ENCODE measurements around the gene SLC29A1.
A peak's percentile ranks its signal among the peaks of the same experiment; 100 is the strongest.
"Not testable (repeated sequence)": the region's sequence is repeated elsewhere in the genome, so short reads cannot be mapped to it uniquely, and the experiment has no call there.

Gene SLC29A1

GRCh38 chr6:44230034-44230675 lies 6.8 kb downstream of the SLC29A1 start:
- no peak overlapping the region for H3K27ac ChIP-seq (ENCODE audit: low read depth, low read length)
- no peaks in the 10 kb centered on the region for H3K27me3 ChIP-seq (ENCODE audit: insufficient read depth, low read length)
- H3K4me3 ChIP-seq (ENCODE audit: low read depth, low read length): no peak overlapping the region
- H3K4me1 ChIP-seq (ENCODE audit: control insufficient read depth, insufficient read depth, low read length, unreplicated experiment): peaks cover 23% of the 10 kb centered on the region
- peaks cover 13% of the 10 kb centered on the region for H3K79me2 ChIP-seq (ENCODE audit: control insufficient read depth, insufficient read depth, low read length, unreplicated experiment)
- no peak overlapping the region for H2AFZ ChIP-seq (ENCODE audit: low read length, unreplicated experiment)
- no peaks in the 10 kb centered on the region for H3K36me3 ChIP-seq (ENCODE audit: insufficient read depth, low read length)

GRCh38 chr6:44231426-44231825 lies 8.0 kb downstream of the SLC29A1 start:
- peaks cover 28% of the 10 kb centered on the region for H3K4me1 ChIP-seq (ENCODE audit: control insufficient read depth, insufficient read depth, low read length, unreplicated experiment)
- H3K27me3 ChIP-seq (ENCODE audit: insufficient read depth, low read length); H3K27ac ChIP-seq (ENCODE audit: low read depth, low read length); H3K79me2 ChIP-seq (ENCODE audit: control insufficient read depth, insufficient read depth, low read length, unreplicated experiment); H3K4me3 ChIP-seq (ENCODE audit: low read depth, low read length); H2AFZ ChIP-seq (ENCODE audit: low read length, unreplicated experiment); H3K36me3 ChIP-seq (ENCODE audit: insufficient read depth, low read length): not testable (repeated sequence)

- H3K4me1 ChIP-seq (ENCODE audit: control insufficient read depth, insufficient read depth, low read length, unreplicated experiment): peaks cover 35% of the 10 kb centered on the region
- H3K27ac ChIP-seq (ENCODE audit: low read depth, low read length): no peak overlapping the region
- H3K27me3 ChIP-seq (ENCODE audit: insufficient read depth, low read length): no peaks in the 10 kb centered on the region
- H3K4me3 ChIP-seq (ENCODE audit: low read depth, low read length): no peak overlapping the region
- no peak overlapping the region for H2AFZ ChIP-seq (ENCODE audit: low read length, unreplicated experiment)
- H3K79me2 ChIP-seq (ENCODE audit: control insufficient read depth, insufficient read depth, low read length, unreplicated experiment): no peaks in the 10 kb centered on the region
- H3K36me3 ChIP-seq (ENCODE audit: insufficient read depth, low read length): no peaks in the 10 kb centered on the region
These were observed 9.5 kb downstream of the SLC29A1 start for GRCh38 chr6:44232676-44233566.

GRCh38 chr6:44233567-44234100 lies 10.2 kb downstream of the SLC29A1 start:
- Histone ChIP-seq H3K27me3 (ENCODE audit: insufficient read depth, low read length) (no peaks in the 10 kb centered on the region), H3K27ac (ENCODE audit: low read depth, low read length) (peak overlapping the region; percentile 40), H3K36me3 (ENCODE audit: insufficient read depth, low read length) (no peaks in the 10 kb centered on the region), H3K79me2 (ENCODE audit: control insufficient read depth, insufficient read depth, low read length, unreplicated experiment) (no peaks in the 10 kb centered on the region), H3K4me3 (ENCODE audit: low read depth, low read length) (no peak overlapping the region), H3K4me1 (ENCODE audit: control insufficient read depth, insufficient read depth, low read length, unreplicated experiment) (peaks cover 39% of the 10 kb centered on the region), H2AFZ (ENCODE audit: low read length, unreplicated experiment) (no peak overlapping the region)

- H3K4me1 ChIP-seq (ENCODE audit: control insufficient read depth, insufficient read depth, low read length, unreplicated experiment): peaks cover 40% of the 10 kb centered on the region
- no peaks in the 10 kb centered on the region for H3K27me3 ChIP-seq (ENCODE audit: insufficient read depth, low read length)
- H2AFZ ChIP-seq (ENCODE audit: low read length, unreplicated experiment): peak overlapping the region; percentile 18
- peak overlapping the region; percentile 4; the same call in 1 of the 2 replicates for H3K4me3 ChIP-seq (ENCODE audit: low read depth, low read length)
- H3K27ac ChIP-seq (ENCODE audit: low read depth, low read length): peak overlapping the region; percentile 41
- H3K79me2 ChIP-seq (ENCODE audit: control insufficient read depth, insufficient read depth, low read length, unreplicated experiment): no peaks in the 10 kb centered on the region
- no peaks in the 10 kb centered on the region for H3K36me3 ChIP-seq (ENCODE audit: insufficient read depth, low read length)
These were observed 11.0 kb downstream of the SLC29A1 start for GRCh38 chr6:44234101-44235025.

GRCh38 chr6:44235269-44235668 lies 11.9 kb downstream of the SLC29A1 start:
- Histone ChIP-seq H3K4me1 (ENCODE audit: control insufficient read depth, insufficient read depth, low read length, unreplicated experiment) (peaks cover 40% of the 10 kb centered on the region), H3K27ac (ENCODE audit: low read depth, low read length) (peak overlapping the region; percentile 41; the same call in 1 of the 2 replicates), H3K27me3 (ENCODE audit: insufficient read depth, low read length) (no peaks in the 10 kb centered on the region), H3K36me3 (ENCODE audit: insufficient read depth, low read length) (no peaks in the 10 kb centered on the region), H3K79me2 (ENCODE audit: control insufficient read depth, insufficient read depth, low read length, unreplicated experiment) (no peaks in the 10 kb centered on the region), H3K4me3 (ENCODE audit: low read depth, low read length) (no peak overlapping the region), H2AFZ (ENCODE audit: low read length, unreplicated experiment) (peak overlapping the region; percentile 18)

GRCh38 chr6:44235891-44236516 lies 12.6 kb downstream of the SLC29A1 start:
- Histone ChIP-seq H2AFZ (ENCODE audit: low read length, unreplicated experiment) (no peak overlapping the region), H3K27me3 (ENCODE audit: insufficient read depth, low read length) (no peaks in the 10 kb centered on the region), H3K36me3 (ENCODE audit: insufficient read depth, low read length) (no peaks in the 10 kb centered on the region), H3K79me2 (ENCODE audit: control insufficient read depth, insufficient read depth, low read length, unreplicated experiment) (no peaks in the 10 kb centered on the region), H3K27ac (ENCODE audit: low read depth, low read length) (no peak overlapping the region), H3K4me1 (ENCODE audit: control insufficient read depth, insufficient read depth, low read length, unreplicated experiment) (peaks cover 40% of the 10 kb centered on the region), H3K4me3 (ENCODE audit: low read depth, low read length) (no peak overlapping the region)

- peak overlapping the region; percentile 75 for H3K27ac ChIP-seq (ENCODE audit: low read depth, low read length)
- no peaks in the 10 kb centered on the region for H3K79me2 ChIP-seq (ENCODE audit: control insufficient read depth, insufficient read depth, low read length, unreplicated experiment)
- peak overlapping the region; percentile 73 for H2AFZ ChIP-seq (ENCODE audit: low read length, unreplicated experiment)
These were observed 13.8 kb downstream of the SLC29A1 start for GRCh38 chr6:44237021-44237812.

GRCh38 chr6:44237813-44238433 lies 14.5 kb downstream of the SLC29A1 start:
- Histone ChIP-seq H3K79me2 (ENCODE audit: control insufficient read depth, insufficient read depth, low read length, unreplicated experiment) (no peaks in the 10 kb centered on the region), H3K36me3 (ENCODE audit: insufficient read depth, low read length) (no peaks in the 10 kb centered on the region), H3K4me1 (ENCODE audit: control insufficient read depth, insufficient read depth, low read length, unreplicated experiment) (peaks cover 38% of the 10 kb centered on the region), H2AFZ (ENCODE audit: low read length, unreplicated experiment) (peak overlapping the region; percentile 73), H3K27ac (ENCODE audit: low read depth, low read length) (peak overlapping the region; percentile 75), H3K4me3 (ENCODE audit: low read depth, low read length) (peak overlapping the region; percentile 73), H3K27me3 (ENCODE audit: insufficient read depth, low read length) (no peaks in the 10 kb centered on the region)

More at GRCh38 chr6:44237021-44237812, 13.8 kb downstream of the SLC29A1 start:
- H3K4me1 ChIP-seq (ENCODE audit: control insufficient read depth, insufficient read depth, low read length, unreplicated experiment): peaks cover 40% of the 10 kb centered on the region
- H3K36me3 ChIP-seq (ENCODE audit: insufficient read depth, low read length): no peaks in the 10 kb centered on the region
- no peaks in the 10 kb centered on the region for H3K27me3 ChIP-seq (ENCODE audit: insufficient read depth, low read length)
- H3K4me3 ChIP-seq (ENCODE audit: low read depth, low read length): peak overlapping the region; percentile 73
